MCF 10A (cell line): ENCODE results near the gene SIGLEC6. TPM values are rescaled to one million over a fixed set of nuclear protein-coding genes. Genes with fewer than 3 reads are reported as not detected.

Source experiments
- BruUV-seq: library from RNA; stranded (reverse); fragments of 400-500 nt; replicated peaks from 2 replicates; lab custom pipeline; 2021; lab: Mats Ljungman, UMichigan
- CTCF ChIA-PET: fragments of 300-600 bp; sonication (Branson Sonifier 250); formaldehyde crosslinking; extraction: SDS; loops from one replicate; lab custom pipeline; 2021; ENCODE audit warnings: antibody characterized with exemption, inconsistent platforms; lab: Yijun Ruan, JAX
- POLR2A ChIA-PET: fragments of 300-600, 350-650 bp; sonication (Branson Sonifier 250); formaldehyde crosslinking; extraction: SDS; loops from one replicate; lab custom pipeline; 2020; ENCODE audit warnings: antibody characterized with exemption, inconsistent platforms; lab: Yijun Ruan, JAX
- DNase-seq: peaks from one replicate; pipeline ENCODE4 v3.0.0-alpha.2; 2018; ENCODE audit not compliant: unreplicated experiment
- H3K27ac Mint-ChIP-seq: one replicate; pipeline ENCODE4 v1.8.0; 2022; ENCODE audit warnings: mild to moderate bottlenecking, low read depth, mixed read lengths; ENCODE audit not compliant: unreplicated experiment
- H3K27me3 Mint-ChIP-seq: one replicate; pipeline ENCODE4 v1.8.0; 2022; ENCODE audit warnings: mixed read lengths; ENCODE audit not compliant: insufficient read depth, unreplicated experiment
- H3K36me3 Mint-ChIP-seq: one replicate; pipeline ENCODE4 v1.8.0; 2022; ENCODE audit warnings: mild to moderate bottlenecking, moderate library complexity, mixed read lengths; ENCODE audit not compliant: insufficient read depth, unreplicated experiment
- H3K4me1 Mint-ChIP-seq: one replicate; pipeline ENCODE4 v1.8.0; 2022; ENCODE audit warnings: mixed read lengths; ENCODE audit not compliant: insufficient read depth, unreplicated experiment
- H3K4me3 Mint-ChIP-seq: one replicate; pipeline ENCODE4 v1.8.0; 2022; ENCODE audit warnings: mild to moderate bottlenecking, moderate library complexity, mixed read lengths; ENCODE audit not compliant: unreplicated experiment
- H3K9me3 Mint-ChIP-seq: one replicate; pipeline ENCODE4 v1.8.0; 2022; ENCODE audit warnings: mixed read lengths; ENCODE audit not compliant: unreplicated experiment
- intact Hi-C: fragments of 100-400 bp; cut with micrococcal nuclease; formaldehyde crosslinking; loops from 2 replicates; pipeline ENCODE4 v1.14.1; 2022
- total RNA-seq: library from RNA; stranded (reverse); gene quantifications from 2 replicates; pipeline ENCODE4 v1.2.3, GENCODE V29; 2022
- TF ChIP-seq, protein P1 (sequence below): fragments of 200-600 bp; IDR thresholded peaks from one replicate; pipeline ENCODE4 v1.8.0; 2022; ENCODE audit warnings: antibody characterized with exemption, mild to moderate bottlenecking; ENCODE audit not compliant: unreplicated experiment

Gene SIGLEC6
- total RNA-seq, 1 experiment from 2014 or later, result not detected

DNA sequence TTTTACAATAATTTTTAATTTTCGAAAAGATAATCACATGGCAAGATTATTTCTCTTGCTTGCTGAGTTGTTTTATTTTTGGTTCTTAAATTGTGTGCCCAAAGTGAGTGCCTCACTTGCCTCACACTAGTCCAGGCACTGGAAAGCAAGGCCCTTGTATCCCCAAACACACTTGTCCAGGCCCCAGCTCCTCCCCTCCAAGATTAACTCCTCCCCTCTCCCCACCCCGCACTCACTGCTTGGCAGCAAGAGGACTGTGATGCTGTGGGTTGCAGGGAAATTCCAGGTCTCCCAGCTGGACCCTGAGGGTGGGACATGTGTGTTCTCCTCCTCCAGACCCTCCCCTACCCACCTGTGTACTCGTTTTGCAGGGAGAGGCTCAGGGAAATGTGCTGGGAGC, 33.8 kb downstream of the SIGLEC6 start:
- no peaks in the 10 kb centered on the region for H3K4me1 Mint-ChIP-seq
- H3K27ac Mint-ChIP-seq, result no peak overlapping the region
- H3K27me3 Mint-ChIP-seq, result no peaks in the 10 kb centered on the region
- H3K9me3 Mint-ChIP-seq, result peaks cover 24% of the 10 kb centered on the region
- ChIA-PET CTCF (interaction anchor here (0.6 to 1.0 kb wide), 2 partner anchors 11 to 525 kb away, joined by 3 read pairs; no protein-coding TSS in a partner anchor), POLR2A (no interaction called here)
- H3K4me3 Mint-ChIP-seq, result no peak overlapping the region
- TF ChIP-seq, protein P1, sequence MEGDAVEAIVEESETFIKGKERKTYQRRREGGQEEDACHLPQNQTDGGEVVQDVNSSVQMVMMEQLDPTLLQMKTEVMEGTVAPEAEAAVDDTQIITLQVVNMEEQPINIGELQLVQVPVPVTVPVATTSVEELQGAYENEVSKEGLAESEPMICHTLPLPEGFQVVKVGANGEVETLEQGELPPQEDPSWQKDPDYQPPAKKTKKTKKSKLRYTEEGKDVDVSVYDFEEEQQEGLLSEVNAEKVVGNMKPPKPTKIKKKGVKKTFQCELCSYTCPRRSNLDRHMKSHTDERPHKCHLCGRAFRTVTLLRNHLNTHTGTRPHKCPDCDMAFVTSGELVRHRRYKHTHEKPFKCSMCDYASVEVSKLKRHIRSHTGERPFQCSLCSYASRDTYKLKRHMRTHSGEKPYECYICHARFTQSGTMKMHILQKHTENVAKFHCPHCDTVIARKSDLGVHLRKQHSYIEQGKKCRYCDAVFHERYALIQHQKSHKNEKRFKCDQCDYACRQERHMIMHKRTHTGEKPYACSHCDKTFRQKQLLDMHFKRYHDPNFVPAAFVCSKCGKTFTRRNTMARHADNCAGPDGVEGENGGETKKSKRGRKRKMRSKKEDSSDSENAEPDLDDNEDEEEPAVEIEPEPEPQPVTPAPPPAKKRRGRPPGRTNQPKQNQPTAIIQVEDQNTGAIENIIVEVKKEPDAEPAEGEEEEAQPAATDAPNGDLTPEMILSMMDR, result no peak
- intact Hi-C loops, result no loop called here
- no peak for DNase-seq
- H3K36me3 Mint-ChIP-seq, result no peaks in the 10 kb centered on the region
- no TSS peak for BruUV-seq

DNA sequence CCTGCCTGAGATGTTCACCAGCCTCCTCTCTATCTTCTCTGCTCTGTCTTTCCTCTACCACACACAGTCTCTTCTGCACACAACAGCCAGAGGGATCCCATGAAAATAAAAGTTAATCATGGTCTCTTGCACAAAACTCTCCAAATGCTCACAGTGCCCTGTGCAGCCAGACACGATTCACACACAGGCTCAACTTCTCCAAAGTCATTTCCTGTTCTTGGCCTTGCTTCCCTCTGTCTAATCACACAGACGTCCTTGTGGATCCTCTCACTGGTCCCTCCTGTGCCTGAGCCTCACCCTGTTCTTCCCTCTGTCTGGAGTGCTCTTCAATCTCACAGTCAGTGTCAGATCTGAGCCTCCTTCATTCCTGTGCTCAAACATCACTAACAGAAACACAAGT, 37.7 kb downstream of the SIGLEC6 start:
- TF ChIP-seq, protein P1, result no peak
- no peaks in the 10 kb centered on the region for H3K4me1 Mint-ChIP-seq
- intact Hi-C loops, result no loop called here
- no peak for DNase-seq
- peaks cover 40% of the 10 kb centered on the region for H3K9me3 Mint-ChIP-seq
- no peak overlapping the region for H3K27ac Mint-ChIP-seq
- BruUV-seq, result no TSS peak
- no peaks in the 10 kb centered on the region for H3K27me3 Mint-ChIP-seq
- POLR2A ChIA-PET, result no interaction called here
- H3K4me3 Mint-ChIP-seq, result no peak overlapping the region
- H3K36me3 Mint-ChIP-seq, result no peaks in the 10 kb centered on the region
- CTCF ChIA-PET, result no interaction called here

DNA sequence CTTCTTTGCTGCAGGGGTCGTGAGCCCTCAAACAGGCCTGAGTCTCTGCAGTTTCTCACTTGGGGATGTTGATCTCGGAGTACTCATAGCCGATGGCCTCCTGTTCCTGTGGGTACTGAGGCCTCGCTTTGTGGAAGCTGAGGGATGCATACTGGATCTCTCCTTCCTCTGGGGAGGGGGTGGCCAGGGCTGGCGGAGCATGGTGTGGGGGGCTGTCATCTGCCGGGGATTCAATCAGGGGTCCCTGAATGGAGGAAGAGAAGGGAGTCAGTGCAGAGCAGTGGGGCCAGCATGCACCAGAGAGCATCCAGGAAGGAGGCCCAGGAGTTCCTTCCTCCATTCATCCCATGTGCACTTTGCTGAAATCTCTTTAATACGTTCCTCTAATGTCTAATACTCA, 39.9 kb downstream of the SIGLEC6 start:
- no TSS peak for BruUV-seq
- POLR2A ChIA-PET, result no interaction called here
- H3K4me3 Mint-ChIP-seq, result no peak overlapping the region
- intact Hi-C loops, result no loop called here
- CTCF ChIA-PET, result no interaction called here
- TF ChIP-seq, protein P1, result no peak
- H3K4me1 Mint-ChIP-seq, result no peaks in the 10 kb centered on the region
- peaks cover 48% of the 10 kb centered on the region for H3K9me3 Mint-ChIP-seq
- no peaks in the 10 kb centered on the region for H3K36me3 Mint-ChIP-seq
- no peak for DNase-seq
- no peaks in the 10 kb centered on the region for H3K27me3 Mint-ChIP-seq
- no peak overlapping the region for H3K27ac Mint-ChIP-seq

DNA sequence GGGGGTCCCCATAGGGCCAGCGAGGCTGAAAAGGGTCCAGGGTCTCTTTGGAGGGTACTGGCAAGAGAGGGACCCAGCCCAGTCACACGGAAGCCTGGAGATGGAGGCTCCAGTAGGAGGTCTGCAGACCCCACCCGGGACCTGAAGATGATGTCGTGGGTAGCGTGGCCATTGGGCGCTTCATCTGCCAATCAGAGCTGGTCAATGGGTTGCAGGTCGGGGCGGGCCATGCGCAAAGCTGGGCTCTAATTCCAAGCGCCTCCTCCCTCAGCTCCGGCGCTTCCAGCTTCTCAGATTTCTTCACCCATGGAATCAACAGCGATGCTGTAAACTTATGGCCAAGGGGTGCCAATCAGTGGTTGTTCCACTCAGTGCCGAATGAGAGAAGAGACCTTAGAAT, 40.8 kb downstream of the SIGLEC6 start:
- Mint-ChIP-seq H3K9me3 (peaks cover 50% of the 10 kb centered on the region), H3K27me3 (no peaks in the 10 kb centered on the region), H3K4me1 (no peaks in the 10 kb centered on the region), H3K27ac (no peak overlapping the region), H3K4me3 (no peak overlapping the region), H3K36me3 (no peaks in the 10 kb centered on the region)
- ChIA-PET CTCF (interaction anchor here (0.5 kb wide), 1 partner anchor 123 kb away, joined by 3 read pairs; no protein-coding TSS in a partner anchor), POLR2A (no interaction called here)
- intact Hi-C loops, result no loop called here
- TF ChIP-seq, protein P1, result no peak
- BruUV-seq, result no TSS peak
- no peak for DNase-seq
